ENCODE data around the gene CDC42BPB.

- TF ChIP-seq CBFB (CRISPR knock-in tag; IDR thresholded peaks at IDR 0.05; ENCODE audit: low read depth) (no peak), FOXJ3 (CRISPR knock-in tag; IDR thresholded peaks at IDR 0.05; ENCODE audit: borderline replicate concordance) (no peak), ZNF232 (CRISPR knock-in tag; IDR thresholded peaks at IDR 0.05) (no peak), SMAD4 (CRISPR knock-in tag; IDR thresholded peaks at IDR 0.05) (no peak), TP53 (CRISPR knock-in tag; IDR thresholded peaks at IDR 0.05) (no peak), ESRRA (CRISPR knock-in tag; IDR thresholded peaks at IDR 0.05; ENCODE audit: borderline replicate concordance) (no peak), ZNF512 (CRISPR knock-in tag; IDR thresholded peaks at IDR 0.05; ENCODE audit: borderline replicate concordance) (no peak)
- TF ChIP-seq, protein P1, sequence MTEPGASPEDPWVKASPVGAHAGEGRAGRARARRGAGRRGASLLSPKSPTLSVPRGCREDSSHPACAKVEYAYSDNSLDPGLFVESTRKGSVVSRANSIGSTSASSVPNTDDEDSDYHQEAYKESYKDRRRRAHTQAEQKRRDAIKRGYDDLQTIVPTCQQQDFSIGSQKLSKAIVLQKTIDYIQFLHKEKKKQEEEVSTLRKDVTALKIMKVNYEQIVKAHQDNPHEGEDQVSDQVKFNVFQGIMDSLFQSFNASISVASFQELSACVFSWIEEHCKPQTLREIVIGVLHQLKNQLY (CRISPR knock-in tag; IDR thresholded peaks at IDR 0.05): no peak
- TF ChIP-seq, protein P2, sequence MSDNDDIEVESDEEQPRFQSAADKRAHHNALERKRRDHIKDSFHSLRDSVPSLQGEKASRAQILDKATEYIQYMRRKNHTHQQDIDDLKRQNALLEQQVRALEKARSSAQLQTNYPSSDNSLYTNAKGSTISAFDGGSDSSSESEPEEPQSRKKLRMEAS (CRISPR knock-in tag; IDR thresholded peaks at IDR 0.05): no peak
- TF ChIP-seq, protein P3, sequence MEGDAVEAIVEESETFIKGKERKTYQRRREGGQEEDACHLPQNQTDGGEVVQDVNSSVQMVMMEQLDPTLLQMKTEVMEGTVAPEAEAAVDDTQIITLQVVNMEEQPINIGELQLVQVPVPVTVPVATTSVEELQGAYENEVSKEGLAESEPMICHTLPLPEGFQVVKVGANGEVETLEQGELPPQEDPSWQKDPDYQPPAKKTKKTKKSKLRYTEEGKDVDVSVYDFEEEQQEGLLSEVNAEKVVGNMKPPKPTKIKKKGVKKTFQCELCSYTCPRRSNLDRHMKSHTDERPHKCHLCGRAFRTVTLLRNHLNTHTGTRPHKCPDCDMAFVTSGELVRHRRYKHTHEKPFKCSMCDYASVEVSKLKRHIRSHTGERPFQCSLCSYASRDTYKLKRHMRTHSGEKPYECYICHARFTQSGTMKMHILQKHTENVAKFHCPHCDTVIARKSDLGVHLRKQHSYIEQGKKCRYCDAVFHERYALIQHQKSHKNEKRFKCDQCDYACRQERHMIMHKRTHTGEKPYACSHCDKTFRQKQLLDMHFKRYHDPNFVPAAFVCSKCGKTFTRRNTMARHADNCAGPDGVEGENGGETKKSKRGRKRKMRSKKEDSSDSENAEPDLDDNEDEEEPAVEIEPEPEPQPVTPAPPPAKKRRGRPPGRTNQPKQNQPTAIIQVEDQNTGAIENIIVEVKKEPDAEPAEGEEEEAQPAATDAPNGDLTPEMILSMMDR (IDR thresholded peaks at IDR 0.05): no peak
- TF ChIP-seq, protein P4, sequence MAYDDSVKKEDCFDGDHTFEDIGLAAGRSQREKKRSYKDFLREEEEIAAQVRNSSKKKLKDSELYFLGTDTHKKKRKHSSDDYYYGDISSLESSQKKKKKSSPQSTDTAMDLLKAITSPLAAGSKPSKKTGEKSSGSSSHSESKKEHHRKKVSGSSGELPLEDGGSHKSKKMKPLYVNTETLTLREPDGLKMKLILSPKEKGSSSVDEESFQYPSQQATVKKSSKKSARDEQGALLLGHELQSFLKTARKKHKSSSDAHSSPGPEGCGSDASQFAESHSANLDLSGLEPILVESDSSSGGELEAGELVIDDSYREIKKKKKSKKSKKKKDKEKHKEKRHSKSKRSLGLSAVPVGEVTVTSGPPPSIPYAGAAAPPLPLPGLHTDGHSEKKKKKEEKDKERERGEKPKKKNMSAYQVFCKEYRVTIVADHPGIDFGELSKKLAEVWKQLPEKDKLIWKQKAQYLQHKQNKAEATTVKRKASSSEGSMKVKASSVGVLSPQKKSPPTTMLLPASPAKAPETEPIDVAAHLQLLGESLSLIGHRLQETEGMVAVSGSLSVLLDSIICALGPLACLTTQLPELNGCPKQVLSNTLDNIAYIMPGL (CRISPR knock-in tag; IDR thresholded peaks at IDR 0.05): no peak
- TF ChIP-seq, protein P5, sequence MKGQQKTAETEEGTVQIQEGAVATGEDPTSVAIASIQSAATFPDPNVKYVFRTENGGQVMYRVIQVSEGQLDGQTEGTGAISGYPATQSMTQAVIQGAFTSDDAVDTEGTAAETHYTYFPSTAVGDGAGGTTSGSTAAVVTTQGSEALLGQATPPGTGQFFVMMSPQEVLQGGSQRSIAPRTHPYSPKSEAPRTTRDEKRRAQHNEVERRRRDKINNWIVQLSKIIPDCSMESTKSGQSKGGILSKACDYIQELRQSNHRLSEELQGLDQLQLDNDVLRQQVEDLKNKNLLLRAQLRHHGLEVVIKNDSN (CRISPR knock-in tag; IDR thresholded peaks at IDR 0.05): no peak
- TF ChIP-seq, protein P6, sequence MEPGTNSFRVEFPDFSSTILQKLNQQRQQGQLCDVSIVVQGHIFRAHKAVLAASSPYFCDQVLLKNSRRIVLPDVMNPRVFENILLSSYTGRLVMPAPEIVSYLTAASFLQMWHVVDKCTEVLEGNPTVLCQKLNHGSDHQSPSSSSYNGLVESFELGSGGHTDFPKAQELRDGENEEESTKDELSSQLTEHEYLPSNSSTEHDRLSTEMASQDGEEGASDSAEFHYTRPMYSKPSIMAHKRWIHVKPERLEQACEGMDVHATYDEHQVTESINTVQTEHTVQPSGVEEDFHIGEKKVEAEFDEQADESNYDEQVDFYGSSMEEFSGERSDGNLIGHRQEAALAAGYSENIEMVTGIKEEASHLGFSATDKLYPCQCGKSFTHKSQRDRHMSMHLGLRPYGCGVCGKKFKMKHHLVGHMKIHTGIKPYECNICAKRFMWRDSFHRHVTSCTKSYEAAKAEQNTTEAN (CRISPR knock-in tag; IDR thresholded peaks at IDR 0.05): no peak
Measured at GRCh38 chr14:103031956-103032355, 25.4 kb downstream of the CDC42BPB start.

Data from WTC11 (cell line).